Measurements from ENCODE around the gene TAF1C.

The TAF1C gene

GRCh38 chr16:84183911-84184591 is 2.8 kb downstream of the TAF1C start:
- no peak for DNase-seq (ENCODE audit: low read depth)

- DNase-seq (ENCODE audit: low read depth), result no peak
Observed at GRCh38 chr16:84183572-84183875, 3.3 kb downstream of the TAF1C start.

- DNase-seq (ENCODE audit: low read depth), result no peak
Observed at GRCh38 chr16:84182680-84183571, 3.9 kb downstream of the TAF1C start.

- DNase-seq (ENCODE audit: low read depth), result no peak
Observed at GRCh38 chr16:84182104-84182503, 4.8 kb downstream of the TAF1C start.

DNA sequence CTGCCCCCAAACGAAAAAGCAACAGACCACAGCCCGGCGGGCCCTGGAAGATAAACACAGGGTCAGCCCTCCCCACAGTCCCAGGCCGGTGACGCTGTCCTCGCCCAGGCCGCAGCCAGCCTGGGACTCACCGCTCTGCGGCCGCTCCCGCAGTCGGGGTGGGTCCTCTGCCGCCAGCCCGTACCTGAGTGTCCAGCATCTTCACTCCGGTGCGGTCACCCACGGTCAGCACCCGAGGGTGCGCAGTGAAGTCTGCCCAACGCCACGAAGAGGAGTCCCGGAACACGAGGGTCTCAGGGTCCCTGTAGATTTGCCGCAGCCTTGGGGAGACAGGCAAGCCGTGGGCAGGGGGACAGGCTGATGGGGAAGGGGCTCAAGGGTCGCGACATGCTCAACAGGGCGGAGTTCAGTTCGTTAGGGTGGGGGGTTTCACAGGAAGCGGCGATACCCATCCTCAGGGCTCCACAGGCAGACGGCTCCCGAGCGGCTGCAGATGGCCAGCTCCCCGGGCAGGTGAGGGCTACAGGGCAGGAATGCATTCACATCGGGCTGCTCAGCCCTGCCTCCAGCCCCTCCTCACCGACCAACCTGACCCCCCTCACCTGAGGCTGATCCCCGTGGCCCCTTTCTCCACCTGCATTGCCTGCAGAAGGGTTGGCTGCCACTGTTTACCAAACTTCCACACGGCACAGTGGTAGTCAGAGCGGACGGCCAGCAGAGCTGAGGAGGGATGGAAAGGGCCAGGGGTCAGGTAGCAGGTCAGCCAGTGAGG is 5.5 kb downstream of the TAF1C start:
- DNase-seq (ENCODE audit: low read depth), result no peak

DNA sequence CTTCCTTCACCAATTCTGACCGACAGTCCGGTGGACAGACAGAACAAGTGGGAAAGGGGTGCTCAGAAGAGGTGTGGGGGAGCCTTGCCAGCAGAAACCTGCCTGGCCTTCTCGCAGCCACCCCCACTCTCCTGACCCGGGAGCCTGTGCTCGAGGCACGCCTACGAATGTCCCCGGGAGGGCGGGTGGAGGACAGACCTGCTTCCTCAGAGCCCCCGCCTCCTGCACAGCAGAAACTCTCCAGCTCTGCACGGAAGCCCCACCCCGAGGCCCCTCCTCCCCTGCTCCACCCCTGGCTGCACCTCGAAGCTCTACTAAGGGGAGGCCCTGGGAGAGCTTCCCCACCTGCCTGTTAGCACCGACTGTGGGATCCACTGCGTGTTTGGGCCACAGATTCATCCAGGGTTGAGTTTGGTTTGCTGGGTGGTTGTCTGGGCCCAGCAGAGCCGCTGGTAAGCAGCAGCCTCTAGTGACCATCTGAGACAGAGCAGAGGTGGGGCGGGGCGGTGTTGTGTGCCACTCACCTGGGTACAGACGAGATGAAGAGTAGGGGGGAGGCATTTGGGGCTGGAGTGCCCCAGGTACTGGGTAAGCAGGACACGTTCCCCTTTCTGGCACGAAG is 6.2 kb downstream of the TAF1C start:
- DNase-seq (ENCODE audit: low read depth), result no peak

GRCh38 chr16:84179612-84180320 is 7.1 kb downstream of the TAF1C start:
- no peak for DNase-seq (ENCODE audit: low read depth)

GRCh38 chr16:84178892-84179611 is 7.8 kb downstream of the TAF1C start:
- no peak for DNase-seq (ENCODE audit: low read depth)

- DNase-seq (ENCODE audit: low read depth), result no peak
Observed at GRCh38 chr16:84178146-84178765, 8.6 kb downstream of the TAF1C start.

GRCh38 chr16:84177741-84178073 is 9.2 kb downstream of the TAF1C start:
- no peak for DNase-seq (ENCODE audit: low read depth)

DNA sequence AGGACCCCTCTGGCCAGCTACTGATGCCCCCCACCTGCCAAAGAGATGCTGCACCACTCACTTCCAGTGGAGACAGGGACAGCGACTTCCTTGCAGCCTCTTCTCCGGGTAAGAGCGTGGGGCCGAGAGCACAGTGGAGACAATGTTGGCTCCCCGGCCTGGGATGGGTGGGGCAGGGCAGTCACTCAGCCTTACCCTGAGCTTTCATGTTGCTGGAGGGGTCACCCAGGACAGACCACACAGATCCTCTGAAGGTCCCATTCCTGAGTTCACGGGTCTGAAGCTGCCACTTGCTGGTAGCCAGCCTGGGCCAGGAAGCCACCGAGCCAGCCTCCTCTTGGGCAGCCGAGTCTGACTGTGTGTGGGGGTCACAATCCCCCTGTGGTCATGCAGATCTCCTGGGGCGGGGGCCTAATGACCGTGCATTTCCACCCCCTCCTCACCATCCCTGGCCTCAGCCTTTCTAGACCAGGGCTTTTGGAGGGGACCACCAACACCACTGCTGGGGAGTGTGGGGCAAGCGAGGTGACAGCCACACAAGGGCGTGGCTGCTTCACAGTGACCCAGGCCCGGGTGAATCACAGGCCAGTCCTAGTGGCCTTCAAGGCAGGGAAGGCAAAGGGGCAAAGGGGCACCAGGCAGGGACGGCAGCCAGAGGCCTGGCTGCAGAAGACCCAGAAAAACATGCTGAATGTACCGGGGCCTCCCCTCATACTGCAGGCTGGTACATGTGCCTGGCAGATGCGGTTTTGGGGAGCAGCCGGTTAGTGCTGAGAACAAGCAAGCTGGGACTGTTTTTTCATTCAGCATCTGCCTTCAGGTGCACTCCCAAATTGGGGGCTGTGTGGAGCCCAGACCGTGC is 10.4 kb downstream of the TAF1C start:
- no peak for DNase-seq (ENCODE audit: low read depth)

GRCh38 chr16:84175350-84176081 is 11.3 kb downstream of the TAF1C start:
- peak; percentile 53 for DNase-seq (ENCODE audit: low read depth)

DNA sequence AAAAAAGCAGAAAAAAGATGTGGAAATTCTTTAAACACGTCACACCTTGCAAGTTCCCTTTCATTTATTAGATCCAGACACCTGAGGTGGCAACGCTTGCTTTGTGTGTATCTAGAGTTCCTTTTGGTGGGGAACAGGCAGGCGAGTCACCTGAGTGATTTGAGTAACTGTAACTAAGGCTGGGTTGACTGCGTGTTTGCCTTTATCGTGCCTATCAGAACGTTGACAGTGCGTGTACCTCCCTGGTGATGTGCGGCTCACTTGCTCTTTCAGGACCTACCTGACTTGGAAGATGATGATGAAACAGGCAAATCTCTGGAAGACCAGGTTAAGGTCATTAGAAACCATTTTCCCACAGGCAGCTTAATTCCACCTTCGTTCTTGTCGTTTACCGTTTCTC is 12.5 kb downstream of the TAF1C start:
- DNase-seq (ENCODE audit: low read depth), result no peak

GRCh38 chr16:84169765-84170310 is 17.0 kb downstream of the TAF1C start:
- DNase-seq (ENCODE audit: low read depth), result no peak

DNA sequence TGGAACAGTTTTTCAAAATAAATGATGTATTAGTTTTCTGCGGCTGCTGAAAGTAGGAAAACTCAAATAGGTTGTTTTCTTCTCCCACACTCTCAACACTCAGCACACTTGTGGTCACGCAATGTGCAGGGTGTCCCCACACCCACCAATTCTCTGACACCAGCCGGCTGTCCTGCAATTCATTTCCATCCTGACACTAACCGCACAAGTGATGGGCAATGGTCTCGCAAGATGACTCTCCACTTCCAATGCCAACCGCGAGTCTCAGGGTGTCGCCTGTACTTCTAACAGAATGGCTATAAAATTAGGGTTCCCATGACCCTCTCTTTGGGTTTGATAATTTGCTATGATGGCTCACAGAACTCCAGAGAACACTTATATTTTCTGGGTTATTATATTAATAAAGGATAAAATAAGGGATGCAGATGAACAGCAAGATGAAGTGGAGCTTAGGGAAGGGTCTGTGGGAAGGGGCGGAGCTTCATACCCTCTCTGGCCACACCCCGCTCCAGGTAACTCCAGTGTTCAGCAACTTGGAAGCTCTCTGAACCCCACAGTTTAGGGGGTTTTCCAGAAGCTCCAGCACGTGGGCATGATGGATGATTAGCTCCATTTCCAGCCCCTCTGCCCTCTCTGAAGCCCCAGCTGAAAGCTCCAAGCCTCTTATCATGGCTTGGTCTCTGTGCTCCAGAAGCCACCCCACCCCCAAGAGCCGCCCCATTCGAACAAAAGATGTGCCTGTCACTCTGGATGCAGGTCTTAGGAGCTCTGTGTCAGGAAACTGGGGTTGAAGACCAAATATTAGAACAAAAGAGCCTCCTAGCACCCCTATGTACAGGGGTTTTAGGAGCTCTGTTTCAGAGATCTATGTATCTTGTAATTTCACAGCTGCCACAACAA is 19.8 kb downstream of the TAF1C start:
- no peak for DNase-seq (ENCODE audit: low read depth)

- DNase-seq (ENCODE audit: low read depth), result no peak
Observed at GRCh38 chr16:84165746-84166145, 21.1 kb downstream of the TAF1C start.

- no peak for DNase-seq (ENCODE audit: low read depth)
Observed at GRCh38 chr16:84161801-84162200, 25.1 kb downstream of the TAF1C start.

DNA sequence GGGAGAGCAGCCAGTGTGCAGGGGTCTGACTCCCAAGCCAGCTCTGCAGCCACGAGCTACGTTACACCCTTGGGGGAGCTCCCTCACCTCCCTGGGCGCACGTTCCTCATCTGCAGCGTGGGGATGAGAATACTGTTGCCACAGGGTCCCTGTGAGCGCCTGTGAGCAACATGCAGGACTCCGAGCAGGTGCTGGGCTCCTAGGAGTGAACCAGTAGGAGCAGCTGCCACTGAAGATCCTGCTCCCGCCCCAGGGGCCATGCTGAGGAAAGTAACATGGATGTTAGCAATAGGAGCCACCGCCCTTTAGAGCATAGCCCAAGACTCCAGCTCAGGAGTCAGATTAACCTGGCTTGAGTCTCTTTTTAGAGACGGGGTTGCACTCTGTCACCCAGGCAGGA is 25.8 kb downstream of the TAF1C start:
- DNase-seq (ENCODE audit: low read depth), result no peak
